Neural cell (in vitro differentiated cells): ENCODE results near the gene TUB. TPM values are rescaled to one million over a fixed set of nuclear protein-coding genes. Genes with fewer than 3 reads are reported as not detected.

Experiments
- H2AFZ ChIP-seq: fragments of 200-600, 300-800 bp; sonication (generic), shearing (Covaris generic); 2 replicates; pipeline ENCODE4 v1.6.0; 2014; ENCODE audit warnings: low read depth, mild to moderate bottlenecking, antibody characterized with exemption, low read length, moderate library complexity
- H3F3A ChIP-seq: fragments of 200-600 bp; shearing (Covaris generic); 2 replicates; pipeline ENCODE4 v1.6.1; 2016; ENCODE audit warnings: mild to moderate bottlenecking, moderate library complexity, mixed read lengths, antibody characterized with exemption, low read length; ENCODE audit not compliant: insufficient read depth, poor library complexity, severe bottlenecking
- H3K27ac ChIP-seq: fragments of 200-600, 300-800 bp; sonication (generic), shearing (Covaris generic); 2 replicates; pipeline ENCODE4 v1.5.1; 2014; ENCODE audit warnings: mild to moderate bottlenecking, low read length, moderate library complexity
- H3K27me3 ChIP-seq: fragments of 300-800, 200-600 bp; sonication (generic), shearing (Covaris generic); 2 replicates; pipeline ENCODE4 v1.6.0; 2014; ENCODE audit warnings: mild to moderate bottlenecking, low read depth, low read length, moderate library complexity; ENCODE audit not compliant: insufficient read depth
- H3K36me3 ChIP-seq: fragments of 300-800, 200-600 bp; sonication (generic), shearing (Covaris generic); 2 replicates; pipeline ENCODE4 v1.5.1; 2014; ENCODE audit warnings: mild to moderate bottlenecking, antibody characterized with exemption, low read length, moderate library complexity; ENCODE audit not compliant: insufficient read depth
- H3K4me2 ChIP-seq: fragments of 300-800, 200-600 bp; sonication (generic), shearing (Covaris generic); 2 replicates; pipeline ENCODE4 v1.6.0; 2014; ENCODE audit warnings: mild to moderate bottlenecking, low read length
- H3K4me3 ChIP-seq: fragments of 300-800, 200-600 bp; sonication (generic), shearing (Covaris generic); 2 replicates; pipeline ENCODE4 v1.5.1; 2014; ENCODE audit warnings: mild to moderate bottlenecking, low read length, moderate library complexity
- H3K79me2 ChIP-seq: fragments of 200-600 bp; shearing (Covaris generic); replicated peaks from 2 replicates; pipeline ENCODE4 v1.6.0; 2014; ENCODE audit warnings: mild to moderate bottlenecking, low read length, moderate library complexity; ENCODE audit not compliant: insufficient read depth
- H3K9ac ChIP-seq: fragments of 300-800, 200-600 bp; sonication (generic), shearing (Covaris generic); 2 replicates; pipeline ENCODE4 v1.6.1; 2016; ENCODE audit warnings: mild to moderate bottlenecking, low read length, mixed read lengths
- H3K9me2 ChIP-seq: fragments of 200-600 bp; shearing (Covaris generic); 2 replicates; pipeline ENCODE4 v1.6.1; 2016; ENCODE audit warnings: mild to moderate bottlenecking, low read length, mixed read lengths; ENCODE audit not compliant: insufficient read depth
- H3K9me3 ChIP-seq: fragments of 200-600, 300-800 bp; sonication (generic), shearing (Covaris generic); 2 replicates; pipeline ENCODE4 v1.6.1; 2016; ENCODE audit warnings: mild to moderate bottlenecking, mixed run types, low read length, moderate library complexity, mixed read lengths
- H4K20me1 ChIP-seq: fragments of 200-600 bp; shearing (Covaris generic); 2 replicates; pipeline ENCODE4 v1.6.1; 2016; ENCODE audit warnings: mild to moderate bottlenecking, mixed run types; ENCODE audit not compliant: insufficient read depth
- CTCF ChIP-seq: fragments of 450-650 bp; IDR thresholded peaks from 2 replicates; pipeline ENCODE4 v1.5.1; 2014; ENCODE audit warnings: antibody characterized with exemption, mild to moderate bottlenecking, moderate library complexity; ENCODE audit not compliant: poor library complexity, severe bottlenecking
- EP300 ChIP-seq: fragments of 450-650 bp; conservative IDR thresholded peaks from 2 replicates; pipeline ENCODE4 v1.6.1; 2014; ENCODE audit warnings: antibody characterized with exemption, mild to moderate bottlenecking, moderate library complexity; ENCODE audit not compliant: poor library complexity, severe bottlenecking
- EZH2 ChIP-seq: fragments of 200-600, 300-800 bp; shearing (Covaris generic), sonication (generic); IDR thresholded peaks from 2 replicates; pipeline ENCODE4 v1.6.1; 2014; ENCODE audit warnings: antibody characterized with exemption, low read length, borderline replicate concordance, mild to moderate bottlenecking; ENCODE audit not compliant: insufficient read depth, poor library complexity, severe bottlenecking
- MXI1 ChIP-seq: fragments of 450-650 bp; conservative IDR thresholded peaks from 2 replicates; pipeline ENCODE4 v1.6.1; 2014; ENCODE audit warnings: antibody characterized with exemption, mild to moderate bottlenecking; ENCODE audit not compliant: poor library complexity, severe bottlenecking
- POLR2AphosphoS5 ChIP-seq: IDR thresholded peaks from 2 replicates; pipeline ENCODE4 v1.6.1; 2012
- RAD21 ChIP-seq: fragments of 450-650 bp; conservative IDR thresholded peaks from 2 replicates; pipeline ENCODE4 v1.6.1; 2014; ENCODE audit warnings: antibody characterized with exemption, mild to moderate bottlenecking, moderate library complexity
- REST ChIP-seq: IDR thresholded peaks from 2 replicates; pipeline ENCODE4 v1.6.1; 2012; ENCODE audit warnings: borderline replicate concordance
- SMC3 ChIP-seq: fragments of 450-650 bp; conservative IDR thresholded peaks from 2 replicates; pipeline ENCODE4 v1.6.1; 2014; ENCODE audit warnings: antibody characterized with exemption, mild to moderate bottlenecking, moderate library complexity; ENCODE audit not compliant: poor library complexity
- TAF1 ChIP-seq: IDR thresholded peaks from 2 replicates; pipeline ENCODE4 v1.6.1; 2012; ENCODE audit warnings: low read depth
- polyA plus RNA-seq: library from polyadenylated mRNA; depleted of rRNA; stranded (reverse); fragments of >200 nt; gene quantifications from 2 replicates; pipeline ENCODE4 v1.2.3, GENCODE V29; 2014

TUB gene
- polyA plus RNA-seq, 1 donor from 2014 or later: 125 TPM

GRCh38 chr11:8097468-8097867, 16.5 kb downstream of the TUB start:
- Histone ChIP-seq H3K79me2 (peaks cover 5% of the 10 kb centered on the region), H3K9ac (no peak overlapping the region), H3K27me3 (no peaks in the 10 kb centered on the region), H3K4me2 (no peak overlapping the region), H3F3A (no peaks in the 10 kb centered on the region), H3K27ac (no peak overlapping the region), H3K9me2 (no peaks in the 10 kb centered on the region), H3K9me3 (no peaks in the 10 kb centered on the region), H3K36me3 (no peaks in the 10 kb centered on the region), H3K4me3 (no peak overlapping the region), H2AFZ (no peak overlapping the region), H4K20me1 (no peaks in the 10 kb centered on the region)
- TF ChIP-seq SMC3: no peak
- no peak for TF ChIP-seq REST
- no peak for TF ChIP-seq RAD21
- no peak for TF ChIP-seq TAF1
- no peak for TF ChIP-seq POLR2AphosphoS5
- no peak for TF ChIP-seq EZH2
- TF ChIP-seq EP300: no peak
- no peak for TF ChIP-seq CTCF
- no peak for TF ChIP-seq MXI1

- H3K36me3 ChIP-seq: no peaks in the 10 kb centered on the region
- TF ChIP-seq SMC3: no peak
- no peak for TF ChIP-seq POLR2AphosphoS5
- no peak for TF ChIP-seq REST
- no peak for TF ChIP-seq EZH2
- no peak for TF ChIP-seq MXI1
- TF ChIP-seq CTCF: no peak
- TF ChIP-seq EP300: no peak
- TF ChIP-seq RAD21: no peak
- no peak for TF ChIP-seq TAF1
- peaks cover 5% of the 10 kb centered on the region for H3K79me2 ChIP-seq
- no peaks in the 10 kb centered on the region for H3F3A ChIP-seq
- H3K27ac ChIP-seq: no peak overlapping the region
- no peaks in the 10 kb centered on the region for H3K9me2 ChIP-seq
- H3K4me2 ChIP-seq: no peak overlapping the region
- H3K9me3 ChIP-seq: no peaks in the 10 kb centered on the region
- H4K20me1 ChIP-seq: no peaks in the 10 kb centered on the region
- no peak overlapping the region for H3K4me3 ChIP-seq
- H3K27me3 ChIP-seq: no peaks in the 10 kb centered on the region
- no peak overlapping the region for H2AFZ ChIP-seq
- H3K9ac ChIP-seq: no peak overlapping the region
Observed at GRCh38 chr11:8097926-8098325, 16.9 kb downstream of the TUB start.
